Keratinocyte (primary cell): Measurements from ENCODE around the gene CDKAL1.

Source experiments
- CTCF ChIP-seq, 3 experiments: IDR thresholded peaks in 1 of 3; conservative IDR thresholded peaks in 1 of 3; optimal IDR thresholded peaks in 1 of 3; 2 replicates in 2 of 3; 3 replicates in 1 of 3; pipeline versions ENCODE3 to v1.5.1; 2011; ENCODE audit warnings: low read length in 3 of 3, mild to moderate bottlenecking in 3 of 3, moderate library complexity in 2 of 3, control low read depth in 1 of 3, inconsistent platforms in 1 of 3; ENCODE audit not compliant: insufficient read depth in 2 of 3; ENCODE audit errors: extremely low read depth in 1 of 3
- EZH2 ChIP-seq: IDR thresholded peaks from one replicate; pipeline ENCODE4 v1.6.1; 2012; ENCODE audit warnings: inconsistent platforms, mild to moderate bottlenecking, low read length, moderate library complexity

GRCh38 chr6:20487669-20488375 lies 46.4 kb upstream of the CDKAL1 start:
- TF ChIP-seq CTCF (optimal IDR thresholded peaks at IDR 0.05 in 1 of 3, IDR thresholded peaks at IDR 0.05 in 1 of 3, conservative IDR thresholded peaks at IDR 0.05 in 1 of 3; ENCODE audit: extremely low read depth in 1 of 3, insufficient read depth in 2 of 3, low read length in 3 of 3), result no peak
- no peak for TF ChIP-seq EZH2
